AG04450 (cell line): ENCODE data around the gene SMIM14. TPM values are rescaled to one million over a fixed set of nuclear protein-coding genes. Genes with fewer than 3 reads are reported as not detected.

Experiments used
- CTCF ChIA-PET: fragments of 300-600, 350-600 bp; formaldehyde crosslinking; extraction: SDS; loops from one replicate; lab custom pipeline; 2022; ENCODE audit warnings: antibody characterized with exemption, inconsistent platforms; lab: Charles Lee
- POLR2A ChIA-PET: fragments of 350-600 bp; formaldehyde crosslinking; extraction: SDS; loops from one replicate; lab custom pipeline; 2021; ENCODE audit warnings: antibody characterized with exemption, inconsistent platforms; lab: Yijun Ruan, JAX
- DNase-seq: peaks from one replicate; pipeline ENCODE4 v3.0.0-alpha.2; 2011; ENCODE audit warnings: low read depth, low spot score
- H3K27ac ChIP-seq: one replicate; pipeline ENCODE4 v1.5.1; 2012; ENCODE audit warnings: low read depth, low read length, control low read depth
- H3K27me3 ChIP-seq: one replicate; pipeline ENCODE4 v1.6.0; 2012; ENCODE audit warnings: low read length; ENCODE audit not compliant: control insufficient read depth, insufficient read depth
- H3K4me3 ChIP-seq: 2 replicates; pipeline ENCODE4 v1.5.1; 2011; ENCODE audit warnings: mild to moderate bottlenecking, low read depth, low read length, control low read depth
- H3K9me3 ChIP-seq: 2 replicates; pipeline ENCODE4 v1.5.1; 2012; ENCODE audit warnings: low read length; ENCODE audit not compliant: control insufficient read depth, insufficient read depth
- CTCF ChIP-seq: IDR thresholded peaks from 2 replicates; pipeline ENCODE4 v1.5.1; 2011; ENCODE audit warnings: low read depth, low read length, control low read depth, inconsistent platforms
- polyA plus RNA-seq: library from polyadenylated mRNA; depleted of rRNA; stranded (reverse); fragments of >200 nt; gene quantifications from 2 replicates; pipeline ENCODE4 v1.2.3, GENCODE V29; 2011

SMIM14 gene
- polyA plus RNA-seq, 1 experiment, result 53.7 TPM

- DNase-seq, result no peak
- Histone ChIP-seq H3K27me3 (no peaks in the 10 kb centered on the region), H3K4me3 (no peak overlapping the region), H3K27ac (no peak overlapping the region), H3K9me3 (no peaks in the 10 kb centered on the region)
- POLR2A ChIA-PET, result interaction anchor here (0.8 kb wide), 1 partner anchor 23 kb away, joined by 3 read pairs; no protein-coding TSS in a partner anchor
- no peak for TF ChIP-seq CTCF
- CTCF ChIA-PET, result interaction anchor here (0.9 kb wide), 1 partner anchor 145 kb away, joined by 4 read pairs; no protein-coding TSS in a partner anchor
These were observed 24.0 kb downstream of the SMIM14 start for GRCh38 chr4:39614487-39615162.

GRCh38 chr4:39613093-39613656 is 25.5 kb downstream of the SMIM14 start:
- H3K27ac ChIP-seq, result no peak overlapping the region
- CTCF ChIA-PET, result interaction anchor here (0.7 kb wide), 1 partner anchor 144 kb away, joined by 3 read pairs; no protein-coding TSS in a partner anchor
- TF ChIP-seq CTCF, result no peak
- H3K4me3 ChIP-seq, result no peak overlapping the region
- H3K27me3 ChIP-seq, result no peaks in the 10 kb centered on the region
- DNase-seq, result no peak
- no peaks in the 10 kb centered on the region for H3K9me3 ChIP-seq
- POLR2A ChIA-PET, result interaction anchor here (0.5 to 2.5 kb wide), 4 partner anchors 25 to 120 kb away, joined by 4 to 11 read pairs (median 4); partner anchors contain the start of genes SMIM14 and UGDH

GRCh38 chr4:39609454-39609931 is 29.2 kb downstream of the SMIM14 start:
- Histone ChIP-seq H3K4me3 (no peak overlapping the region), H3K9me3 (peaks cover 4% of the 10 kb centered on the region; the same call in 1 of the 2 replicates), H3K27ac (no peak overlapping the region), H3K27me3 (no peaks in the 10 kb centered on the region)
- TF ChIP-seq CTCF, result no peak
- CTCF ChIA-PET, result no interaction called here
- POLR2A ChIA-PET, result interaction anchor here (0.6 kb wide), 1 partner anchor 11 kb away, joined by 10 read pairs; no protein-coding TSS in a partner anchor
- no peak for DNase-seq

GRCh38 chr4:39608451-39608850 is 30.2 kb downstream of the SMIM14 start:
- no peak overlapping the region for H3K4me3 ChIP-seq
- no peak for TF ChIP-seq CTCF
- DNase-seq, result no peak
- no peaks in the 10 kb centered on the region for H3K27me3 ChIP-seq
- CTCF ChIA-PET, result no interaction called here
- no peak overlapping the region for H3K27ac ChIP-seq
- POLR2A ChIA-PET, result interaction anchor here (0.6 kb wide), 1 partner anchor 287 kb away, joined by 5 read pairs; no protein-coding TSS in a partner anchor
- peaks cover 4% of the 10 kb centered on the region; the same call in 1 of the 2 replicates for H3K9me3 ChIP-seq

GRCh38 chr4:39606747-39607146 is 31.9 kb downstream of the SMIM14 start:
- peaks cover 4% of the 10 kb centered on the region; the same call in 1 of the 2 replicates for H3K9me3 ChIP-seq
- H3K27ac ChIP-seq, result no peak overlapping the region
- TF ChIP-seq CTCF, result no peak
- H3K4me3 ChIP-seq, result no peak overlapping the region
- no peaks in the 10 kb centered on the region for H3K27me3 ChIP-seq
- POLR2A ChIA-PET, result no interaction called here
- DNase-seq, result no peak
- CTCF ChIA-PET, result no interaction called here
